DMS153 treated with DMSO at 0.1 percent for 48 hours (cell line): Measurements from ENCODE around the gene TTC4.

Experiments used
- DNase-seq: peaks from one replicate; lab custom pipeline; 2025; ENCODE audit not compliant: unreplicated experiment; lab: John Stamatoyannopoulos, UW

TTC4 gene

DNA sequence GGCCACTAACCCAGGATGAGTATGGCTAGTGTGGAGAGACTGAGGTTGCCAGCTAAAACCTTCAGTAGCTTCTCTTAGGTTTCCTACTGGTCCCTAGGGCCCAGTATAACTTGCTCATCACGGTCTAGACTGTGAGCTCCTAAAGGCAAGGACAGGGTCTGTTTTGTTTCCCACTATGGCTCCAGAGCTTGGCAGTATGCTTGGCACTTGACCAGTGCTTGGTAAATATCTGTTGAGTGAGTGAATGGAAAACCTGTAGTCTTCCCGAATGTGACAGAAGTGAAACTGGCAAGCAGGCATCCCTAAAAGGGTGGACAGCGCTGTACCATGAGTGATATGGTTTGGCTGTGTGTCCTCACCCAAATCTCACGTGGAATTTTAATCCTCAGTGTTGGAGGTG lies 61.8 kb downstream of the TTC4 start:
- DNase-seq: no peak

DNA sequence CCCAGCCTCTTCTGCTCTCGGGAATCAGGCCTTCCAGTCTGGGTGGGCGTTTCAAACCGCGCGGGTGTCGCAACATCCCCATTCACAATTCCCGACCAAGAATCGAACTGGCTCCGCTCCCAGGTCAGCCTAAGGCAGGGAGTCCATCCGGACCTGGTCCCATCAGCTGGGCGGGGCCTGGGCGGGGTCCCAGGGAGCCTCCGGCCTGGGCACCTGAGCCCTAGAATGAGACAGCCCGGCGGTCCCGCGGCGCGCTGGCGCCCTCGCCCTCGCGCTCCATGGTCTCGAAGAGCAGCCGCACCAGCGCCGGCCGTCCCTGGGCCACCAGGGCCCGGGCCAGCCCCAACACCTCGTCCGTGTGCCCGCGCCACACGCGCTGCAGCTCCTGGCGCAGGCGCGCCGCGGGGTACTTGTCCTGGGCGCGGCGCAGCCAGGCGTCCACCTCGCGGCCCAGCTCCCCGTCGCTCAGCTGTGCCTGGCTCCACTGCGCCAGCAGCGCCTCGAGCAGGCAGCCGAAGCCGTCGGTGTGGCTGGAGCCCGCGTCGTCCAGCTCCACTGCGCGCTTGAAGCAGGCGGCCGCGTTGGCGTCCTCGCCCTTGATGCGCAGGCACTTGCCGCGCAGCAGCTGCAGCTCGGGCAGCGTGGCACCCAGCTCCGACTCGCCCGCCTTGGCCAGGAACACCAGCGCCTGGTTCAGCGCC lies 65.5 kb downstream of the TTC4 start:
- no peak for DNase-seq

DNA sequence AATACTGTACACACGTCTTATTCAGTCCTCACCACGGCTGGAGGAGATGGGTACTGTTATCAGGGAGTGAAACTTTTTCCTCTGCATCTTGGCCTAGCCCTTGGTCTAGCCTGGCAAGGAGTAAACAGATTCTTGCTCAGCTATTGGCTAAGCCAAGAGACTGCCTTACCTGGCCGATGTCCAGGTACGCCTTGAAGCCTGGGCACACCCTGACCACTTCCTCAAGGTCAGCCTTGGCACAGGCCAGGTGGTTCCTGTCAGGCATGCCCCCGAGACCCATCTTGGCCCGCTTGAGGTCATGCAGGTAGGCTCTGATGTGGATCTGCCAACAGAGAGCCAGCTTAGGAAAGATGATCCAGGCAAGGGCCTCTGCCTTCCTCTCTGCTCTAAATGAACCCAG lies 66.5 kb downstream of the TTC4 start:
- no peak for DNase-seq

DNA sequence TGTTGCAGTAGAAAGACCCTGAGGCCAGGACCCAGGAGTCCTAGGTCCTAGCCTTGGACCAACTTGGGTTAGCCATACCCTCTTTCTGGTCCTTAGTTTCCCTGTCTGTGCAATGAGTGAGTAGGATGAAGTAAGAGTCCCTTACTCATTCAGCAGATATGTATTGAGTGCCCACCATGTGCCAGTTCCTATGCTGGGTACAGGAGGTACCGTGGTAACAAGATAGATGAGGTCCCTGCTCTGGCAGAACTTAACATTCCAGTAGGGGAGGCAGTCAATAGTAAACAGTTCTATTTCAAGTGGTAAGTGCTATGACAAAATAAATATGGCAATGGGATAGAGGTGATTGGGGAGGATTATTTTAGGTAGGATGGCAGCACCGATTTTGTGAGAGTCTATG lies 66.9 kb downstream of the TTC4 start:
- DNase-seq: no peak

DNA sequence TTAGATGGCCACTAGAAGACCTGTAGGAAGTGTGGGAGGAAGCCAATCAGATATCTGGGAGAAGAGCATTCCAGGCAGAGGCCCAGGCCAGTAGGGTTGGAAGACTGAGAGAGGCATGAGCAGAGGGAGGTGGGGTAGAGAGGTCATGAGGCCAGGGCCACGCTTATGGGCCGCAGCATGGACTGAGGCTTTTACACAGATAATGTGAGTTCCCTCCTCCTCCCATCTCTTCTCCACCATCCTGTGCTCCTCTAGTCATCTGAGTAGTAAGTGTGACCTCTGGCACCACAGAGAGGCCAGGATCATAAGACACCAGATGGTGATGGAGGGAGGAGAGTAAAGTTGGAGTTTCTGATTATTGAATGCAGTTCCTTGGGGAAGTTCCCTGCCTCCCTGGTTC lies 68.4 kb downstream of the TTC4 start:
- no peak for DNase-seq

DNA sequence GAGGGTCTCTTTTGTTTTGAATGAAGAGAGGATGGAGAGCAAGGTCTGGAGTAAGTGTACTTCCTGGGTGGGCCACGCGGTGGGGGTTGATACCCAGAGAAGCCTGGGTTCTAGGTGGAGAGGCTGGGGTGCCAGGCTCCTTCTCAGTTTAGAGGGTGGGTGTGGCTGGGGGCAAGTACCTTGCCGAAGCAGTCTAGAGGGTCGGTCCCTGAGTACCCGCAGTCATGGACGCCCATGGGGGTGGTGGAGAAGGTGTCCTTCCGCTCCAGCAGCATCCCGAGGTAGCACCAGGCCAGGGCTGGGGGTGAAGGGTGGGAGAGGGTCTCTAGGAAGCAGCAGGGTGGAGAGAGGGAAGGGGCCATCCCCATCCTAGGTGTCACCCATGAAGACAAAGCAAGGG lies 71.1 kb downstream of the TTC4 start:
- no peak for DNase-seq

DNA sequence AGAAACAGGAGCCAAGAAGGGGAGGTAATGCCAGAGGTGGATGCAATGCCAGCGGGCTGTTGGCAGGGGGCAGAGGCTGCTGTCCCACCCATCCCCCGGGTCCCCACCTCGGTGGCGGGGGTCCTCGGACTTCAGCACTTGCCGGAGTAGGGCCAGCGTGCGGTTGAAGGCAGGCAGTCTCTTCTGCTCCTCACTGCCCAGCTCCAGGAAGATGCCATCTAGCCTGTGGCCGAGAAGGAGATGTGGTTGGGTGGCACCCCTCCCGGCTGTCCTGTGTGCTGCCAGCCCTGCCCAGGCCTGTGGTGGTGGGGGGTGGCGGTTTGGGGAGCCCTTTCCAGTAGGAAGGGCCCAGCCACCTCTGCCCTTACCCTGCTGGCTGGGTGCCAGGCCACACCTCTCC lies 71.9 kb downstream of the TTC4 start:
- no peak for DNase-seq

DNA sequence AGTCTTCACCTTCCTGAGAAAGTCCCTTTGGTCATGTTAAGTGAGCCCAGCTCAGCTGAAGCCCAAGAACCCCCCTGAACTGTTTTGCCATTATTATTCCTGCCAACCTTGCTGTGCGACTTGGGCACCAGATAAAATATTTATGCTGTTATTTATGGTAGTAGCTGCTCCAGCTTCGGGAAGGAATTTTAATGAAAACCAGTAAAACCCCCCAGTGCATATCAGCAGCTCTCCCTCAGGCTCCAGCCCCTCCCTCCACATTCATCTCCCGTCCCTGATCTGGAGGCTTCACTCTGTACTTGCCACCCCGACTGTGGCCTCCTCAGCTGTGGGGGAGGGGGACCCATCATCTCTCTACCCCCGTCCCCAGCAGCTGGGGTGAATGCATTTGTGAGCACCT lies 72.8 kb downstream of the TTC4 start:
- no peak for DNase-seq

DNA sequence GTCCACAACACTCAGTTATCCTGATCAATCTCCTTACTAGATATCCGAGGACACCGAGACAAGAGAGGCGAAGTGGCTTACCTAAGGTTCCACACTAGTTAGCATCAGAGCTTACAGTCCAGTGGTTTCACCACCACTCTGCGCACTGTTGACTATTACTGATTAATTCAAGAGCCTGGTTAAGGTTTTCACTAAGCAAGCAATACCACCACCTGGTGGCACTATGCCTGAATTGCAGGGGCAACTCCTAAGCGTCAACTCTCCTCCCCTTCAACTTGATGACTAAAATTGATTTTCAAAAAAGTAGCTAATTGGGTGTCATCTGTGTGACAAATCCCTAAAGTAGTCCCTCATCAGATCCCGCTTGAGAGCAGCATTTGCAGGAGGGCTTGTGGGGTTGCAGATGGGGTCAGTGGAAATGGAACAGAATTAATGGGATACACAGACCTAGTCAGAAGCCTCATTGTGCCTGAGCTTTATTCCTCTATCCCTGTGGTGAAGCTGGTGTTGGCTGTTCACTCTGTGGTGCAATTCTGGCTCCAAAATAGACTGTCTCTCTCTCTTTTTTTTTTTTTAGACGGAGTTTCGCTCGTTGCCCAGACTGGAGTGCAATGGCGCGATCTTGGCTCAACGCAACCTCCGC lies 76.3 kb downstream of the TTC4 start:
- DNase-seq: no peak
